ENCODE results near the gene GTF2IRD1. TPM values are rescaled to one million over a fixed set of nuclear protein-coding genes. Genes with fewer than 3 reads are reported as not detected.
A peak's percentile ranks its signal among the peaks of the same experiment; 100 is the strongest.

Gene GTF2IRD1
- total and polyA plus RNA-seq, 9 of the 15 experiments (the other 6 are each of a cell fraction or from before 2014, with no cell fraction given) = 9.1 to 30.2 (median 14.0) TPM

DNA sequence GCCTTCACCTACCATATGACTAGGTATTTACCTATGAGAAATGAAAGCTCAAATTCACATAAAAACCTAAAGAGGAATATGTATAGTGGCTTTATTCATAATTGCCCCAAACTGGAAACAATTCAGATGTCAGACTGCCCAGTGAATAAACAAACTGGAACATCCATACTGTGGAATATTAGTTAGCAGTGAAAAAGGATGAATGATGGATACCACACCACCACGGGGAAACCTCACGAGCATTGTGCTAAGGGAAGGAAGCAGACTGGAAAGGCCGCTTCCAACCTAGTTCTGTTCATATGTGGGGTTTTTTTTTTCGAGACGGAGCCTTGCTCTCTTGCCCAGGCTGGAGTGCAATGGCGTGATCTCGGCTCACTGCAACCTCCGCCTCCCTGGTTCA, 16.8 kb downstream of the GTF2IRD1 start:
- peaks cover 0 to 5% of the 10 kb centered on the region in 2 experiments; a peak in 2 of 5 replicates for H3K4me1 ChIP-seq (replicated peaks in 1 of 2; ENCODE audit: control insufficient read depth in 2 of 2, insufficient read depth in 2 of 2, low read length in 2 of 2)
- intact Hi-C loops (cut with micrococcal nuclease) = no loop called here
- H4K20me1 ChIP-seq (replicated peaks; ENCODE audit: control insufficient read depth, insufficient read depth, low read length) = peaks cover 11% of the 10 kb centered on the region; the same call in 1 of the 2 replicates
- no peak overlapping the region for H2AFZ ChIP-seq (ENCODE audit: low read depth, low read length)
- TF ChIP-seq ZNF561 (CRISPR knock-in tag; conservative IDR thresholded peaks at IDR 0.05) (no peak), BRD4 (IDR thresholded peaks at IDR 0.05) (no peak), CREB5 (CRISPR knock-in tag; IDR thresholded peaks at IDR 0.05) (no peak), SUPT5H (IDR thresholded peaks at IDR 0.05) (no peak), ZNF146 (CRISPR knock-in tag; IDR thresholded peaks at IDR 0.05; ENCODE audit: unreplicated experiment) (peak; percentile 97), ADNP (tag; IDR thresholded peaks at IDR 0.05) (no peak), RBM25 (IDR thresholded peaks at IDR 0.05; ENCODE audit: low read depth, low read length, severe bottlenecking) (peak; percentile 81)
- H3K4me2 ChIP-seq (ENCODE audit: insufficient read depth, low read length) = no peak overlapping the region
- POLR2A ChIA-PET = interaction anchor here (0.6 kb wide), 1 partner anchor 54 kb away, joined by 3 read pairs; no protein-coding TSS in a partner anchor
- H3K9ac ChIP-seq (ENCODE audit: insufficient read depth in 1 of 2, low read depth in 2 of 2, low read length in 2 of 2) = no peak overlapping the region
- DNase-seq (ENCODE audit: extremely low read depth in 1 of 4, low spot score in 3 of 4) (no peak), ATAC-seq (no peak), FAIRE-seq (no peak)
- H3K36me3 ChIP-seq (ENCODE audit: control insufficient read depth, insufficient read depth, low read length) = peaks cover 5% of the 10 kb centered on the region; the same call in 1 of the 3 replicates
- CTCF ChIA-PET (ENCODE audit: low intra/inter-chr PET ratio) = no interaction called here
- in situ Hi-C loops (cut with MboI) = no loop called here
- BruUV-seq (replicated peaks) = no TSS peak
- H3K4me3 ChIP-seq = no peak overlapping the region
- no peaks in the 10 kb centered on the region for H3K9me3 ChIP-seq (replicated peaks; ENCODE audit: control insufficient read depth, insufficient read depth, low read depth, low read length)
- no peaks in the 10 kb centered on the region for H3K27me3 ChIP-seq (ENCODE audit: control insufficient read depth in 2 of 2, insufficient read depth in 2 of 2, low read length in 2 of 2)
- WGBS (ENCODE audit: insufficient coverage, low coverage, missing lambda C conversion rate) = 86% methylated on average over 8 of the region's 8 CpGs
- peaks cover 6% of the 10 kb centered on the region for H3K79me2 ChIP-seq (ENCODE audit: control insufficient read depth, insufficient read depth, low read length)
- no peaks in the 10 kb centered on the region for H3K9me1 ChIP-seq (ENCODE audit: control insufficient read depth, insufficient read depth, low read length)
- H3K27ac ChIP-seq (ENCODE audit: extremely low read depth, low read depth, low read length) = no peak overlapping the region
